H1 (cell line): Measurements from ENCODE around the gene PRKCA. TPM values are rescaled to one million over a fixed set of nuclear protein-coding genes. Genes with fewer than 3 reads are reported as not detected.

Experiments used
- CHD2 ChIP-seq: IDR thresholded peaks from 2 replicates; pipeline ENCODE4 v1.6.1; 2012; ENCODE audit warnings: low read length, improper control_type of control experiment
- CHD7 ChIP-seq: fragments of 300-600 bp; sonication (generic); IDR thresholded peaks from 2 replicates; pipeline ENCODE4 v1.7.1; 2012; ENCODE audit warnings: low read length, moderate library complexity, mild to moderate bottlenecking, inconsistent platforms; ENCODE audit not compliant: insufficient replicate concordance
- CTCF ChIP-seq, 3 experiments: IDR thresholded peaks; 1 replicate in 2 of 3; 2 replicates in 1 of 3; pipeline versions ENCODE4 v1.5.1 to v1.6.1; 2011; ENCODE audit warnings: low read length in 3 of 3, mild to moderate bottlenecking in 3 of 3, inconsistent platforms in 2 of 3, low read depth in 1 of 3, moderate library complexity in 1 of 3; ENCODE audit not compliant: insufficient read depth in 1 of 3; ENCODE audit errors: control extremely low read depth in 1 of 3
- GTF2F1 ChIP-seq: IDR thresholded peaks from 2 replicates; pipeline ENCODE4 v1.6.1; 2012; ENCODE audit warnings: low read depth, low read length, improper control_type of control experiment, borderline replicate concordance
- KDM1A ChIP-seq: fragments of 200-600, 300-600 bp; sonication (generic); IDR thresholded peaks from 2 replicates; pipeline ENCODE4 v1.7.1; 2016; ENCODE audit warnings: mild to moderate bottlenecking, low read length, borderline replicate concordance
- RBBP5 ChIP-seq: IDR thresholded peaks from 2 replicates; pipeline ENCODE4 v1.7.1; 2012; ENCODE audit warnings: low read depth, mild to moderate bottlenecking, inconsistent platforms, low read length, moderate library complexity, borderline replicate concordance
- RXRA ChIP-seq: IDR thresholded peaks from 2 replicates; pipeline ENCODE4 v1.6.1; 2011; ENCODE audit warnings: low read depth, mild to moderate bottlenecking, low read length, moderate library complexity; ENCODE audit not compliant: insufficient read depth
- SRF ChIP-seq: IDR thresholded peaks from 2 replicates; pipeline ENCODE4 v1.6.1; 2011; ENCODE audit warnings: mild to moderate bottlenecking, low read depth, low read length, moderate library complexity
- polyA plus RNA-seq, 7 experiments: library from polyadenylated mRNA; depleted of rRNA in 3 of 7; stranded (reverse) in 5 of 7; unstranded in 2 of 7; fragments of >200 nt in 5 of 7; fragments of 200-250 nt in 2 of 7; gene quantifications; 1 replicate in 5 of 7; 2 replicates in 1 of 7; 4 replicates in 1 of 7; pipeline versions ENCODE4 v1.2.1 to v1.2.3, GENCODE V29; 2011 to 2013; ENCODE audit warnings: missing spikeins in 2 of 7, mixed read lengths in 2 of 7
- total RNA-seq: library from RNA; stranded (reverse); fragmentation: NEBNext Ultra II Directional; extraction: Animal tissue kit (Norgen Biotek cat#: 25700); gene quantifications from 2 replicates; pipeline ENCODE4 v1.2.1, GENCODE V29; 2021

Gene PRKCA
- total and polyA plus RNA-seq, 2 of the 8 experiments (the other 6 are each of a cell fraction or from before 2014, with no cell fraction given) = 5.8 to 17.8 TPM

- no peak for TF ChIP-seq CHD7
- TF ChIP-seq RXRA = no peak
- no peak for TF ChIP-seq CHD2
- TF ChIP-seq KDM1A = peak; percentile 94
- peak in 2 of 3 experiments; percentile 32 to 69; a peak in 2 of 4 replicates for TF ChIP-seq CTCF (IDR thresholded peaks at IDR 0.05; ENCODE audit: control extremely low read depth in 1 of 3, insufficient read depth in 1 of 3, low read depth in 1 of 3, low read length in 3 of 3)
- no peak for TF ChIP-seq SRF
- no peak for TF ChIP-seq GTF2F1
- no peak for TF ChIP-seq RBBP5
These were observed 124.1 kb downstream of the PRKCA start (continued) for GRCh38 chr17:66426397-66427033.
